Measurements from ENCODE around the gene WDFY4. TPM values are rescaled to one million over a fixed set of nuclear protein-coding genes. Genes with fewer than 3 reads are reported as not detected.

The WDFY4 gene
- total and polyA plus RNA-seq, 4 donors, result 4.6 to 26.9 (median 13.5) TPM

DNA sequence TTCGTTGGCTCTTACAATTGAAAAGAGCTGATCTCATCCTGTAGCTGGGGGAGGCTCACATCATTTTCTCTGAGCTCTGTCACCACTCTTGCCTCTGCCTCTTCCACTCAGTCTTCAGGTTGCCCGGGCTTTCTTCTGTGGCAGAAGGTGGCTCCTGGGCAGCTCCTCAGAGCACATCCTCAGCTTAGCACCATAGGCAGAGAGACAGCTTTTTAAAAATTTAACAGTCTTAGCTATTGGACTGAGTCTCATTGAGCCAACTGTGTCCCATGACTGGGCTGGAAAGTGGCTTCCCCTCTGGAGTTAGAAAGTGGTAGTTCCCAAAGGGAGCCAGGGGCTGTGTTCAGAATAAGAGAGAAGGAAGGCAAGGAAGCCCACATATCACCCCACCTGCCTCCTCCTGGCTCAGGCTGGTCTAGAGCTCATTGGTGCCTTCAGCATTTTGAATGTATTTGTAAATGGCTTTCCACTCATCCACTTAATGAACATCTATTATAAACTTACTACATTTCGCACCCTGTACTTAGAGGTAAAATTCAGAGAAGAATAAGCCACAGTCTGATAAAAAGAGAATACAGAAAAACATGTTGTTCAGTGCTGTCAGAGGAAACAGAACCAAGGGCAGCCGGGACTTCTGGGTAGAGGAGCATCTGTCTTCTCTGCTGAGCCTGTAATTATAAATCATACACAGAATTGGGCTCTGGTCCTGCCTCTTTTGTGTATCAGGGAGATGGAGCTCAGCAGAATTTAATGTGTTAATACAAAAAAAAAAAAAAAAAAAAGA lies 119.3 kb downstream of the WDFY4 start:
- 79 to 83% methylated on average over 4 of the region's 4 CpGs for WGBS, 2 donors
- H3K9me3 ChIP-seq (ENCODE audit: control insufficient read depth in 4 of 4, insufficient read depth in 3 of 4, low read length in 3 of 4), result peaks cover 0 to 3% (median under 1%) of the 10 kb centered on the region in 4 donors
- TF ChIP-seq, protein P1, sequence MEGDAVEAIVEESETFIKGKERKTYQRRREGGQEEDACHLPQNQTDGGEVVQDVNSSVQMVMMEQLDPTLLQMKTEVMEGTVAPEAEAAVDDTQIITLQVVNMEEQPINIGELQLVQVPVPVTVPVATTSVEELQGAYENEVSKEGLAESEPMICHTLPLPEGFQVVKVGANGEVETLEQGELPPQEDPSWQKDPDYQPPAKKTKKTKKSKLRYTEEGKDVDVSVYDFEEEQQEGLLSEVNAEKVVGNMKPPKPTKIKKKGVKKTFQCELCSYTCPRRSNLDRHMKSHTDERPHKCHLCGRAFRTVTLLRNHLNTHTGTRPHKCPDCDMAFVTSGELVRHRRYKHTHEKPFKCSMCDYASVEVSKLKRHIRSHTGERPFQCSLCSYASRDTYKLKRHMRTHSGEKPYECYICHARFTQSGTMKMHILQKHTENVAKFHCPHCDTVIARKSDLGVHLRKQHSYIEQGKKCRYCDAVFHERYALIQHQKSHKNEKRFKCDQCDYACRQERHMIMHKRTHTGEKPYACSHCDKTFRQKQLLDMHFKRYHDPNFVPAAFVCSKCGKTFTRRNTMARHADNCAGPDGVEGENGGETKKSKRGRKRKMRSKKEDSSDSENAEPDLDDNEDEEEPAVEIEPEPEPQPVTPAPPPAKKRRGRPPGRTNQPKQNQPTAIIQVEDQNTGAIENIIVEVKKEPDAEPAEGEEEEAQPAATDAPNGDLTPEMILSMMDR (IDR thresholded peaks at IDR 0.05; ENCODE audit: control extremely low read depth, extremely low read depth), result no peak
- no peak overlapping the region for H3K27ac ChIP-seq (ENCODE audit: low read depth in 1 of 2, low read length in 1 of 2)
- ATAC-seq (ENCODE audit: insufficient read depth, low FRiP score) (no peak), DNase-seq (no peak)
- H3K27me3 ChIP-seq (ENCODE audit: control insufficient read depth in 3 of 3, insufficient read depth in 3 of 3, low read length in 2 of 3), result no peaks in the 10 kb centered on the region
- no peak overlapping the region for H3K9ac ChIP-seq (ENCODE audit: insufficient read depth in 1 of 2, low read length in 2 of 2)
- H3K4me3 ChIP-seq, result no peak overlapping the region
- H3K36me3 ChIP-seq (ENCODE audit: control insufficient read depth in 4 of 4, insufficient read depth in 4 of 4, low read length in 4 of 4), result no peaks in the 10 kb centered on the region
- H3K4me1 ChIP-seq (ENCODE audit: control insufficient read depth in 5 of 5, insufficient read depth in 5 of 5, low read length in 5 of 5), result peaks cover 0 to 46% (median 18%) of the 10 kb centered on the region in 5 donors

DNA sequence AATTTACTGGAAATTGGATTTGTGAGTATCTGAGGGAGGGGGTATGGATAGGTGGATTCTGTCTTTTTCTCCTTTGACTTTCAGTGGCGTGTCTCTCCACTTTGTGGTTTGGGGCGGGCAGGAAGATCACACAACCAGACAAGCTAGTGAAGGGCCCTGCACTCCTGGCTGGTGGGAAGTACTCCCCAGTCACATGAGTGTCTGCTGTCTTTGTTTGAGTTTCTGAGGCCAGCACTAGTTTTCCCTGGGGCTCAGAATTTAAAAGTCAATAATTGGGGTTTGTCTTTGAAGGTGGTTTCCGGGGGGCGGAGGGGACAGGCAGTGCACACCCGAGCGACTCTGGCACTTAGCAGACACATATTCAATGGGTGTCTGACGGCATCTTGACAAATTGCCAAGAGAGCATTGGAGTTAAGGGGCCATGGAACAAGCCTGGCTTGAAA lies 120.1 kb downstream of the WDFY4 start:
- peak; percentile 68 to 90 (median 77) for DNase-seq
- Histone ChIP-seq H3K27ac (ENCODE audit: low read depth in 1 of 2, low read length in 1 of 2) (no peak overlapping the region), H3K9me3 (ENCODE audit: control insufficient read depth in 4 of 4, insufficient read depth in 3 of 4, low read length in 3 of 4) (peaks cover 0 to 3% (median under 1%) of the 10 kb centered on the region in 4 donors), H3K27me3 (ENCODE audit: control insufficient read depth in 3 of 3, insufficient read depth in 3 of 3, low read length in 2 of 3) (no peaks in the 10 kb centered on the region), H3K4me1 (ENCODE audit: control insufficient read depth in 5 of 5, insufficient read depth in 5 of 5, low read length in 5 of 5) (peaks cover 0 to 46% (median 18%) of the 10 kb centered on the region in 5 donors), H3K9ac (ENCODE audit: insufficient read depth in 1 of 2, low read length in 2 of 2) (no peak overlapping the region), H3K4me3 (no peak overlapping the region), H3K36me3 (ENCODE audit: control insufficient read depth in 4 of 4, insufficient read depth in 4 of 4, low read length in 4 of 4) (no peaks in the 10 kb centered on the region)
- TF ChIP-seq, protein P1 (IDR thresholded peaks at IDR 0.05; ENCODE audit: control extremely low read depth, extremely low read depth), result no peak
- ATAC-seq (ENCODE audit: insufficient read depth, low FRiP score), result no peak
- WGBS, 2 donors, result 13 to 20% methylated on average over 7 of the region's 7 CpGs

DNA sequence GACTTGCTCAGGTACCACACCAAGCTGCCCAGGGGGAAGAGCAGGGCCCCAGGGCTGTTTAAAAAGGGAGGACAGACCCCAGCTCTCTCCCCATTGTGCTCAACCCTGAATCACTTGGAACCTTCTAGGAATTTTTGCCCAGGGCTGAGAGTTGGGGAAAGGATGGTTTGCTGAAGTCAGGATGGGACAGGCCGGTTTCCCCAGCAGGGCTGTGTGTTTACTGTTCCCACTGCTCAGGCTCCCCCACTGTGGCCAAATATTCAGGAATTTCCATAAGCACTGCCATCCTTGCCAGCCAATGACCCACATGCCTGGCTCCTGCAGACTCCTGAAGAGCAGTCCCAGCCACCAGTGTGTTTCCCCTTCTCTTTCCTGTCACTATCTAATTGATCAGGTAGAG lies 120.7 kb downstream of the WDFY4 start:
- Histone ChIP-seq H3K27me3 (ENCODE audit: control insufficient read depth in 3 of 3, insufficient read depth in 3 of 3, low read length in 2 of 3) (no peaks in the 10 kb centered on the region), H3K36me3 (ENCODE audit: control insufficient read depth in 4 of 4, insufficient read depth in 4 of 4, low read length in 4 of 4) (peaks cover 0 to under 1% (median 0%) of the 10 kb centered on the region in 4 donors), H3K9ac (ENCODE audit: insufficient read depth in 1 of 2, low read length in 2 of 2) (no peak overlapping the region), H3K4me1 (ENCODE audit: control insufficient read depth in 5 of 5, insufficient read depth in 5 of 5, low read length in 5 of 5) (peaks cover 0 to 46% (median 18%) of the 10 kb centered on the region in 5 donors), H3K27ac (ENCODE audit: low read depth in 1 of 2, low read length in 1 of 2) (no peak overlapping the region), H3K4me3 (no peak overlapping the region), H3K9me3 (ENCODE audit: control insufficient read depth in 4 of 4, insufficient read depth in 3 of 4, low read length in 3 of 4) (peaks cover 0 to 3% (median 0%) of the 10 kb centered on the region in 4 donors)
- no peak for DNase-seq
- WGBS, 2 donors, result 62 to 87% methylated on average over 1 of the region's 1 CpG
- no peak for ATAC-seq (ENCODE audit: insufficient read depth, low FRiP score)
- TF ChIP-seq, protein P1 (IDR thresholded peaks at IDR 0.05; ENCODE audit: control extremely low read depth, extremely low read depth), result no peak

Measured in lung (tissue), 12 donors.